Astrocyte of the cerebellum (primary cell): ENCODE data around the gene GRN.
"Not testable (repeated sequence)": the region's sequence is repeated elsewhere in the genome, so short reads cannot be mapped to it uniquely, and the experiment has no call there.

Experiments used
- DNase-seq: peaks from one replicate; pipeline ENCODE4 v3.0.0-alpha.2; 2011; ENCODE audit warnings: low read depth
- H3K4me3 ChIP-seq: 2 replicates; pipeline ENCODE4 v1.5.1; 2011; ENCODE audit warnings: mild to moderate bottlenecking, low read depth, low read length, moderate library complexity
- CTCF ChIP-seq: IDR thresholded peaks from 2 replicates; pipeline ENCODE4 v1.5.1; 2012; ENCODE audit warnings: low read length, low read depth, moderate library complexity, mild to moderate bottlenecking; ENCODE audit errors: missing control alignments
- in situ Hi-C: cut with HindIII; loops from 2 replicates; pipeline ENCODE4 v1.10.0; 2017; ENCODE audit warnings: low sequenced_read_pairs

Gene GRN

GRCh38 chr17:44390250-44390870 is 45.3 kb downstream of the GRN start:
- no peak overlapping the region for H3K4me3 ChIP-seq
- no peak for TF ChIP-seq CTCF
- in situ Hi-C loops, result loop anchor here (5.0 kb wide), 2 partner anchors 47 to 82 kb away; no protein-coding TSS in a partner anchor
- no peak for DNase-seq

- DNase-seq, result not testable (repeated sequence)
- in situ Hi-C loops, result loop anchor here (5.0 kb wide), 2 partner anchors 43 to 78 kb away; no protein-coding TSS in a partner anchor
Measured at GRCh38 chr17:44394112-44394511, 49.0 kb downstream of the GRN start.

GRCh38 chr17:44394833-44395232 is 49.7 kb downstream of the GRN start:
- H3K4me3 ChIP-seq, result no peak overlapping the region
- no peak for DNase-seq
- no peak for TF ChIP-seq CTCF
- in situ Hi-C loops, result loop anchor here (5.0 kb wide), 2 partner anchors 42 to 77 kb away; no protein-coding TSS in a partner anchor

More at GRCh38 chr17:44394112-44394511, 49.0 kb downstream of the GRN start:
- not testable (repeated sequence) for H3K4me3 ChIP-seq

GRCh38 chr17:44396946-44397345 is 51.8 kb downstream of the GRN start:
- no peak for TF ChIP-seq CTCF
- H3K4me3 ChIP-seq, result no peak overlapping the region
- in situ Hi-C loops, result no loop called here
- DNase-seq, result no peak

- in situ Hi-C loops, result no loop called here
- no peak for TF ChIP-seq CTCF
- DNase-seq, result no peak
- H3K4me3 ChIP-seq, result no peak overlapping the region
Measured at GRCh38 chr17:44397479-44398440, 52.7 kb downstream of the GRN start.

- no peak for TF ChIP-seq CTCF
- in situ Hi-C loops, result no loop called here
- no peak overlapping the region for H3K4me3 ChIP-seq
- DNase-seq, result no peak
Measured at GRCh38 chr17:44398692-44399691, 53.9 kb downstream of the GRN start.
